MM.1S (cell line): ENCODE results near the gene SRGAP2B.
"Not testable (repeated sequence)": the region's sequence is repeated elsewhere in the genome, so short reads cannot be mapped to it uniquely, and the experiment has no call there.

Experiments used
- CTCF ChIP-seq: fragments of 300-600 bp; sonication (generic); IDR thresholded peaks from 2 replicates; pipeline ENCODE4 v1.5.1; 2016; ENCODE audit warnings: antibody characterized with exemption, low read length, mixed read lengths
- EZH2 ChIP-seq: fragments of 300-600 bp; sonication (generic); optimal IDR thresholded peaks from 2 replicates; pipeline ENCODE3; 2017; ENCODE audit warnings: low read depth, mild to moderate bottlenecking, antibody characterized with exemption, low read length, mixed read lengths
- EZH2phosphoT487 ChIP-seq: fragments of 300-600 bp; sonication (generic); IDR thresholded peaks from 2 replicates; pipeline ENCODE4 v1.6.1; 2018; ENCODE audit warnings: antibody characterized with exemption, low read length

- TF ChIP-seq CTCF, EZH2phosphoT487, EZH2: not testable (repeated sequence)
Measured at GRCh38 chr1:145005142-145005541, 90.0 kb downstream of the SRGAP2B start.
